Stimulated activated CD4-positive, alpha-beta T cell treated with anti-CD3 and anti-CD28 coated beads, Interleukin-2, amount 100 ng/mL, for 4 hours (primary cell): ENCODE data around the gene SUSD6.
A peak's percentile ranks its signal among the peaks of the same experiment; 100 is the strongest.
"Not testable (repeated sequence)": the region's sequence is repeated elsewhere in the genome, so short reads cannot be mapped to it uniquely, and the experiment has no call there.

Source experiments
- DNase-seq: peaks from one replicate; pipeline ENCODE4 v3.0.0-alpha.2; 2020; ENCODE audit warnings: low read depth

SUSD6 gene

GRCh38 chr14:69624136-69624535, 12.7 kb downstream of the SUSD6 start:
- DNase-seq: no peak

GRCh38 chr14:69625299-69626131, 14.1 kb downstream of the SUSD6 start:
- peak; percentile 72 for DNase-seq

- no peak for DNase-seq
These were observed 14.7 kb downstream of the SUSD6 start for GRCh38 chr14:69626132-69626500.

GRCh38 chr14:69629225-69630127, 18.1 kb downstream of the SUSD6 start:
- no peak for DNase-seq

GRCh38 chr14:69630360-69630759, 19.0 kb downstream of the SUSD6 start:
- DNase-seq: no peak

GRCh38 chr14:69631509-69631908, 20.1 kb downstream of the SUSD6 start:
- DNase-seq: no peak

GRCh38 chr14:69632164-69632563, 20.8 kb downstream of the SUSD6 start:
- DNase-seq: no peak

GRCh38 chr14:69632593-69633151, 21.3 kb downstream of the SUSD6 start:
- no peak for DNase-seq

GRCh38 chr14:69633238-69633637, 21.8 kb downstream of the SUSD6 start:
- DNase-seq: no peak

GRCh38 chr14:69635981-69636639, 24.7 kb downstream of the SUSD6 start:
- peak; percentile 49 for DNase-seq

- DNase-seq: no peak
These were observed 25.5 kb downstream of the SUSD6 start for GRCh38 chr14:69636718-69637480.

GRCh38 chr14:69637503-69638031, 26.2 kb downstream of the SUSD6 start:
- no peak for DNase-seq

- no peak for DNase-seq
These were observed 29.5 kb downstream of the SUSD6 start for GRCh38 chr14:69640931-69641330.

- not testable (repeated sequence) for DNase-seq
These were observed 30.9 kb downstream of the SUSD6 start for GRCh38 chr14:69642212-69642793.

- peak; percentile 79 for DNase-seq
These were observed 32.2 kb downstream of the SUSD6 start for GRCh38 chr14:69643430-69644200.

- no peak for DNase-seq
These were observed 33.4 kb downstream of the SUSD6 start for GRCh38 chr14:69644814-69645213.

GRCh38 chr14:69647213-69647612, 35.8 kb downstream of the SUSD6 start:
- no peak for DNase-seq

- DNase-seq: not testable (repeated sequence)
These were observed 36.2 kb downstream of the SUSD6 start for GRCh38 chr14:69647642-69648041.

- DNase-seq: no peak
These were observed 37.4 kb downstream of the SUSD6 start for GRCh38 chr14:69648480-69649451.
